Measurements from ENCODE around the gene CUL5. TPM values are rescaled to one million over a fixed set of nuclear protein-coding genes. Genes with fewer than 3 reads are reported as not detected.

CUL5 gene
- polyA plus RNA-seq, 3 donors = 24.7 to 37.8 (median 36.7) TPM

GRCh38 chr11:108035690-108036089 lies 27.0 kb downstream of the CUL5 start:
- Mint-ChIP-seq H3K4me1 (no peaks in the 10 kb centered on the region), H3K36me3 (peaks cover 49 to 92% of the 10 kb centered on the region in 2 donors), H3K27ac (no peak overlapping the region), H3K27me3 (ENCODE audit: low read depth in 3 of 3) (no peaks in the 10 kb centered on the region), H3K9me3 (peaks cover 0 to 3% (median 0%) of the 10 kb centered on the region in 7 donors), H3K4me3 (no peak overlapping the region)
- no peak overlapping the region for H3K4me3 ChIP-seq (replicated peaks in 1 of 3; ENCODE audit: low read depth in 2 of 3, low read length in 3 of 3)
- no peak for TF ChIP-seq CTCF (IDR thresholded peaks at IDR 0.05)
- no peak overlapping the region for H2AFZ ChIP-seq (ENCODE audit: insufficient read depth, low read depth, low read length, poor library complexity, severe bottlenecking)
- no peak for DNase-seq
- 89% methylated on average over 4 of the region's 4 CpGs for WGBS (ENCODE audit: insufficient coverage)
- no peak overlapping the region for H3K9ac ChIP-seq (ENCODE audit: insufficient read depth, low read length, poor library complexity, severe bottlenecking)
- no peak overlapping the region for H3K4me2 ChIP-seq (replicated peaks; ENCODE audit: extremely low read depth, low read length, poor library complexity, severe bottlenecking)
- H4K20me1 ChIP-seq (ENCODE audit: insufficient read depth, low read length) = peaks cover 94% of the 10 kb centered on the region
- H3K9me3 ChIP-seq (replicated peaks in 1 of 2; ENCODE audit: control insufficient read depth in 1 of 2, insufficient read depth in 1 of 2, low read length in 2 of 2) = no peaks in the 10 kb centered on the region
- H3K79me2 ChIP-seq (ENCODE audit: insufficient read depth, low read length) = peaks cover 41% of the 10 kb centered on the region
- no peaks in the 10 kb centered on the region for H3K4me1 ChIP-seq (ENCODE audit: control insufficient read depth in 1 of 2, insufficient read depth in 2 of 2, low read length in 2 of 2)
- intact Hi-C loops (cut with micrococcal nuclease) = no loop called here
- H3K36me3 ChIP-seq (replicated peaks in 1 of 2; ENCODE audit: control insufficient read depth in 1 of 2, insufficient read depth in 2 of 2, low read length in 2 of 2) = peaks cover 41 to 79% of the 10 kb centered on the region in 2 donors
- H3K27me3 ChIP-seq (ENCODE audit: control insufficient read depth in 2 of 2, insufficient read depth in 2 of 2, low read length in 2 of 2) = no peaks in the 10 kb centered on the region
- no peak overlapping the region for H3K27ac ChIP-seq (ENCODE audit: low read depth in 1 of 2, low read length in 2 of 2)

- Mint-ChIP-seq H3K9me3 (no peaks in the 10 kb centered on the region), H3K27ac (no peak overlapping the region), H3K27me3 (ENCODE audit: low read depth in 3 of 3) (no peaks in the 10 kb centered on the region), H3K36me3 (peaks cover 46 to 86% of the 10 kb centered on the region in 2 donors), H3K4me1 (no peaks in the 10 kb centered on the region), H3K4me3 (no peak overlapping the region)
- peaks cover 31% of the 10 kb centered on the region for H3K79me2 ChIP-seq (ENCODE audit: insufficient read depth, low read length)
- intact Hi-C loops (cut with micrococcal nuclease) = no loop called here
- no peak overlapping the region for H3K27ac ChIP-seq (ENCODE audit: low read depth in 1 of 2, low read length in 2 of 2)
- H3K27me3 ChIP-seq (ENCODE audit: control insufficient read depth in 2 of 2, insufficient read depth in 2 of 2, low read length in 2 of 2) = no peaks in the 10 kb centered on the region
- no peak overlapping the region for H3K4me3 ChIP-seq (replicated peaks in 1 of 3; ENCODE audit: low read depth in 2 of 3, low read length in 3 of 3)
- TF ChIP-seq CTCF (IDR thresholded peaks at IDR 0.05) = no peak
- WGBS (ENCODE audit: insufficient coverage) = no CpG with 5 or more reads among the region's 2 CpGs
- DNase-seq = no peak
- no peaks in the 10 kb centered on the region for H3K9me3 ChIP-seq (replicated peaks in 1 of 2; ENCODE audit: control insufficient read depth in 1 of 2, insufficient read depth in 1 of 2, low read length in 2 of 2)
- no peak overlapping the region for H3K9ac ChIP-seq (ENCODE audit: insufficient read depth, low read length, poor library complexity, severe bottlenecking)
- H3K4me1 ChIP-seq (ENCODE audit: control insufficient read depth in 1 of 2, insufficient read depth in 2 of 2, low read length in 2 of 2) = no peaks in the 10 kb centered on the region
- peaks cover 41 to 95% of the 10 kb centered on the region in 2 donors for H3K36me3 ChIP-seq (replicated peaks in 1 of 2; ENCODE audit: control insufficient read depth in 1 of 2, insufficient read depth in 2 of 2, low read length in 2 of 2)
- H4K20me1 ChIP-seq (ENCODE audit: insufficient read depth, low read length) = peaks cover 92% of the 10 kb centered on the region
- H2AFZ ChIP-seq (ENCODE audit: insufficient read depth, low read depth, low read length, poor library complexity, severe bottlenecking) = no peak overlapping the region
- H3K4me2 ChIP-seq (replicated peaks; ENCODE audit: extremely low read depth, low read length, poor library complexity, severe bottlenecking) = no peak overlapping the region
Observed at GRCh38 chr11:108037211-108037610, 28.5 kb downstream of the CUL5 start.
